Pancreas (tissue), 10 donors: ENCODE data around the gene LEF1. TPM values are rescaled to one million over a fixed set of nuclear protein-coding genes. Genes with fewer than 3 reads are reported as not detected.
A peak's percentile ranks its signal among the peaks of the same experiment; 100 is the strongest.

ENCODE experiments used
- ATAC-seq, 4 donors: fragments of 200-7000 bp; cut with Tn5 transposase; one replicate each; pipeline versions ENCODE4 v1.8.0 to v1.9.1; 2020; ENCODE audit warnings: mild to moderate bottlenecking in 4 of 4, moderate library complexity in 4 of 4
- DNase-seq, 6 donors: peaks; one replicate each; pipeline ENCODE4 v3.0.0-alpha.2; 2020
- FAIRE-seq: peaks from 2 replicates; lab custom pipeline; 2012; peaks lifted over from hg19 to GRCh38; lab: Jason Lieb, UNC
- H3K27ac ChIP-seq, 4 donors: fragments of 200-600 bp; sonication (generic); 1 replicate in 3 of 4; 2 replicates in 1 of 4; pipeline versions ENCODE4 v1.5.0 to v1.8.0; 2020
- H3K27me3 ChIP-seq, 4 donors: fragments of 200-600 bp; one replicate each; pipeline ENCODE4 v1.8.0; 2021
- H3K36me3 ChIP-seq, 3 donors: fragments of 200-600 bp; sonication (generic) in 1 of 3; one replicate each; pipeline versions ENCODE4 v1.5.0 to v1.8.0; 2020 to 2021
- H3K4me1 ChIP-seq, 3 donors: fragments of 200-600 bp; one replicate each; pipeline ENCODE4 v1.8.0; 2021
- H3K4me3 ChIP-seq, 4 donors: fragments of 200-600 bp; sonication (generic) in 2 of 4; one replicate each; pipeline versions ENCODE4 v1.5.0 to v1.8.0; 2020 to 2021
- H3K9me3 ChIP-seq, 4 donors: fragments of 200-600 bp; one replicate each; pipeline ENCODE4 v1.8.0; 2021
- WGBS, 2 donors: extraction: QIAGEN DNeasy Blood & Tissue Kit; methylation state at CpG; one replicate each; pipeline ENCODE4 v1.1.7; 2013; 5-methylcytosine and 5-hydroxymethylcytosine counted together
- intact Hi-C, 3 donors: fragments of 100-400 bp; cut with DNase I; formaldehyde crosslinking; loops; one replicate each; pipeline versions ENCODE4 v1.11.1 to v1.14.2; 2022
- polyA plus RNA-seq, 2 donors: library from polyadenylated mRNA; stranded (reverse); fragments of 200-250 nt; gene quantifications; one replicate each; pipeline ENCODE4 v1.2.3, GENCODE V29; 2013
- total RNA-seq, 6 donors: library from RNA; stranded (reverse); fragmentation: NEBNext Ultra II Directional in 4 of 6; extraction: Animal tissue kit (Norgen Biotek cat#: 25700) in 4 of 6; gene quantifications; one replicate each; pipeline versions ENCODE4 v1.2.1 to v1.2.4, GENCODE V29; 2021 to 2023
- TF ChIP-seq, protein P1 (sequence below), 4 donors: fragments of 200-600 bp; sonication (generic) in 3 of 4; IDR thresholded peaks; one replicate each; pipeline versions ENCODE4 v1.5.0 to v1.8.0; 2021; ENCODE audit warnings: antibody characterized with exemption in 4 of 4
- donor health status: healthy with polysubstance abuse.
- donor health status: DM: no; HTN: no; CAD: no; lungs with moderate emphysema.
- donor health status: DM: no; HTN: no; CAD: no.
- donor health status: control.
- donor health status: control.
- donor health status: Bipolar disorder and iron deficiency.
- donor health status: DM: yes; HTN: yes; CAD: no.
- donor health status: DM: no; HTN: no; CAD: no.
- donor health status: DM: no; HTN: no; CAD: no.
- donor health status: DM: yes; HTN: yes; CAD: no.

Gene LEF1
- total and polyA plus RNA-seq, 8 donors = 0.28 to 3.5 (median 0.86) TPM

DNA sequence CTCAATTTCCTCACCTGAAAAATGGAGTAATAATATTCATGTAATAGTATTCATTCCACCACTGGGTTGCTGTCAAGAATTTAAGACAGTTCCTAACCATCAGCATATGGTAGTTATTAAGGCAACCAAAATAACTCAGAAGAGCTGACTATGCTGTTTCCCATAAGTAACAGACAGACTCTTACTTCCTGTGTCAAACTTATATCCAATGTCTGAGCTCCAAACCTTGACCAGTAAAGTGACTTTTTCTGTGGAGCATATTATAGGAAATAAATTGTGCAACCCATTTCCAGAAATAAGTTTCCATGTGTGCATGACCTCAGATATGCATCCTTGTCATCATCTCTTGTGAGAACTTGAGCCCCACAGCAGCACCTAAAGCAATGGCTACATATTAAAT lies 100.3 kb downstream of the LEF1 start:
- intact Hi-C loops = loop anchor here in 1 of 3 donors (10.0 kb wide), 1 partner anchor 496 kb away; no protein-coding TSS in a partner anchor
- Histone ChIP-seq H3K27ac (no peak overlapping the region), H3K9me3 (no peaks in the 10 kb centered on the region), H3K27me3 (no peaks in the 10 kb centered on the region), H3K4me3 (no peak overlapping the region), H3K36me3 (no peaks in the 10 kb centered on the region), H3K4me1 (no peaks in the 10 kb centered on the region)
- TF ChIP-seq, protein P1, sequence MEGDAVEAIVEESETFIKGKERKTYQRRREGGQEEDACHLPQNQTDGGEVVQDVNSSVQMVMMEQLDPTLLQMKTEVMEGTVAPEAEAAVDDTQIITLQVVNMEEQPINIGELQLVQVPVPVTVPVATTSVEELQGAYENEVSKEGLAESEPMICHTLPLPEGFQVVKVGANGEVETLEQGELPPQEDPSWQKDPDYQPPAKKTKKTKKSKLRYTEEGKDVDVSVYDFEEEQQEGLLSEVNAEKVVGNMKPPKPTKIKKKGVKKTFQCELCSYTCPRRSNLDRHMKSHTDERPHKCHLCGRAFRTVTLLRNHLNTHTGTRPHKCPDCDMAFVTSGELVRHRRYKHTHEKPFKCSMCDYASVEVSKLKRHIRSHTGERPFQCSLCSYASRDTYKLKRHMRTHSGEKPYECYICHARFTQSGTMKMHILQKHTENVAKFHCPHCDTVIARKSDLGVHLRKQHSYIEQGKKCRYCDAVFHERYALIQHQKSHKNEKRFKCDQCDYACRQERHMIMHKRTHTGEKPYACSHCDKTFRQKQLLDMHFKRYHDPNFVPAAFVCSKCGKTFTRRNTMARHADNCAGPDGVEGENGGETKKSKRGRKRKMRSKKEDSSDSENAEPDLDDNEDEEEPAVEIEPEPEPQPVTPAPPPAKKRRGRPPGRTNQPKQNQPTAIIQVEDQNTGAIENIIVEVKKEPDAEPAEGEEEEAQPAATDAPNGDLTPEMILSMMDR (IDR thresholded peaks at IDR 0.05) = no peak
- FAIRE-seq = no peak
- DNase-seq = no peak
- ATAC-seq = no peak

DNA sequence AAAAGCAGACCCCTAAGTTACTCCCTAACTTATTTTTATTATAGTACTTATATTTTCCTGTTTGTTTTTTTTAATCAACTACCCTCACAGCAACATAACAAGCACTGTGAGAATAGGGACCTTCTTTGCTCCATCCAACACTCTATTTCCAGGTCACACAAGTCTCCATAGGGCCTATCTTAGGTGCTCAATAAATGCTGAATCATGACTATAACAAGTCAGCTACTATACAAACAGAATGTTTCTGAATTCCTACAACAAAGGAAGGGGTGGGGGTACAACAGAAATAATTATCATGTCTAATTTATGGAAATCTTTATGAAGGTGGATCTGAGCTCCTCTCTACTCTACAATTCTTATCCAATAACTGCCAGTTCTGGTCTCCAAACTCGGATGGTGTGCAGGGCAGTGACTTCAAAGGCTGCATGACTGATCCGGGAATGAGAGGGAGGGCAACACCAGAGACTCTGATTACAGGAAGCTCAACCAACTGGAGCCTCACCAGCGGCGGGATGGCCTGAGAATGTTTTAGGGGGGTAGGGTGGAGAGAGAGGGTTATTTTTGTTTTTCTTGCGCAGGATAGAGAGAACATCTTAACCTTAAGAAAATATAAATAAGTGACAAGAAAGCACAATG lies 107.9 kb downstream of the LEF1 start:
- TF ChIP-seq, protein P1 (IDR thresholded peaks at IDR 0.05) = no peak
- ATAC-seq (no peak), DNase-seq (no peak), FAIRE-seq (no peak)
- Histone ChIP-seq H3K27ac (no peak overlapping the region), H3K36me3 (no peaks in the 10 kb centered on the region), H3K4me3 (no peak overlapping the region), H3K9me3 (no peaks in the 10 kb centered on the region), H3K27me3 (no peaks in the 10 kb centered on the region), H3K4me1 (no peaks in the 10 kb centered on the region)
- 42 to 57% methylated on average over 5 of the region's 5 CpGs for WGBS, 2 donors
- intact Hi-C loops = loop anchor here in 1 of 3 donors (10.0 kb wide), 1 partner anchor 504 kb away; no protein-coding TSS in a partner anchor

DNA sequence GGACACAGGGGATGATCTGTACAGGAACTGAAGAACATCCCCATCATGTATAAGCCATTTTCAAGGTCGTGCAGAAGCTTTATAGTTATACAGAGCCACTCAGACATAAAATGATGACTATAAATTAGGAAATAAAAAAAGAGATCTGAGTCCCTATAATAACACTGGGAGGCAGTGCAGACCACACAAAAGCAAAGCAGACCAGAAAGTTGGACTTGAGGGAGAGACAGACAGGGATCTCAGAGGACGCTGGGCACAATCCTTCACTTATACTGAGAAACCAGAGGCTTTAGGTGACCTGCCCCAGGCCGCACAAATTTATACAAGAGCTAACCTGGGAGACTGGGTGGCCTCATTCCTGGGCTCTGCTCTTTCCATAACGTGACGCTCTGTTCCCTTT lies 108.6 kb downstream of the LEF1 start:
- ATAC-seq = peak; percentile 35 to 81 (median 70)
- Histone ChIP-seq H3K4me3 (no peak overlapping the region), H3K27me3 (no peaks in the 10 kb centered on the region), H3K9me3 (no peaks in the 10 kb centered on the region), H3K36me3 (no peaks in the 10 kb centered on the region), H3K4me1 (no peaks in the 10 kb centered on the region), H3K27ac (no peak overlapping the region)
- intact Hi-C loops = loop anchor here in 1 of 3 donors (10.0 kb wide), 1 partner anchor 505 kb away; no protein-coding TSS in a partner anchor
- DNase-seq = peak in 1 of 6 donors; percentile 26
- no peak for FAIRE-seq
- 25 to 34% methylated on average over 5 of the region's 5 CpGs for WGBS, 2 donors
- TF ChIP-seq, protein P1 (IDR thresholded peaks at IDR 0.05) = peak in 1 of 4 donors; percentile 17

DNA sequence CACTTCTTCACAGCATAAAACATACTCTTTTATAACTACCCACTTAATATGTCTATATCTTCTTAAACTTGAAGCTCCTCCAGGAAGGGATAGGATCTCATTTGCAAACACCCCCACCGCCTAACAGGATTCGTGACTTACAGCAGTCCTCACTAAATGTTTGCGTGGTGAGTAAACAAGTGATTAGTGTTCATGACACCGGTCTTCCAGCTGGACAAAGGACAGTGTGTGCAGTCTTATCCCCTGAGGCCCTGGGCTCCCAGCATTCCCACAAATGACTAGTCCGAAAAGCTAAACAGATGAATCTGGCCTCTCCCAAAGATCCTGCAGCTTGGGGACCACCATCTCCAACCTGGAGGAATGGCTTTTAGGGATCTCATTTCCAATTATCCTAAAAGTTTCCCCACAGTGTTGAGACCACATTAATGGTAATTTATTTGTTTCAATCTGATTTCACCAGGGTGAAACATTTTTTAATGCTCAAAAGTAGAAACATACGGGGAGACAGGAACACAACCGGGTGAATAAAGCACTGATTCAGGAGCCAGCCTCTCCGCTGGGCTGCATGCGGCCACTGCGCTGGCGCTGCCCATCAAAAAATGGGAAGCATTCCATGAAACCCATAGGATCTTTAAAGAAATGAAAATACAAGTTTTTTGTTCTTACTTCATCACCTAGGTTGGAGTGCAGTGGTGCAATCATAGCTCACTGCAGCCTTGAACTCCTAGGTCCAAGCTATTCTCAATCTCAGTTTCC lies 109.9 kb downstream of the LEF1 start:
- 63 to 68% methylated on average over 11 of the region's 11 CpGs for WGBS, 2 donors
- H3K9me3 ChIP-seq = no peaks in the 10 kb centered on the region
- FAIRE-seq (no peak), DNase-seq (no peak), ATAC-seq (no peak)
- intact Hi-C loops = no loop called here
- H3K36me3 ChIP-seq = no peaks in the 10 kb centered on the region
- TF ChIP-seq, protein P1 (IDR thresholded peaks at IDR 0.05) = no peak
- H3K4me3 ChIP-seq = no peak overlapping the region
- no peaks in the 10 kb centered on the region for H3K4me1 ChIP-seq
- H3K27me3 ChIP-seq = no peaks in the 10 kb centered on the region
- no peak overlapping the region for H3K27ac ChIP-seq

DNA sequence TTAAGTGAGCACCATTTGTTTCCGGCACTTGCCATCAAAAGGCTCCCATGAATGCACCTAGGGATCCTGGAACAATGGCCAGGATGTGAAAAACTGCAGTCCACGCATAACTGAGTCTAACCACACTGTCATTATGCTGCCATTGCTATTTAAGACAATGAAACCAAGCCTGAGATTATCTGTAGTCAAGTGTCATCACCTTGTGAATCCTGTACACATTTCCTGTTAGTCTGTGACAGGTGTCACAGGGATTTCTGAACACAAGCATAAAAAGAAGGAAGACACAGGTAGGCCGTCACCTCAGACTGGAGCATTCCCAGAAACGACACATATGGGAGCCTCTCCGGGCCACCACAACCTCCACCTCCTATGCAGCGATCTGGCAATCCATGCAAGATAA lies 112.3 kb downstream of the LEF1 start:
- FAIRE-seq (no peak), DNase-seq (no peak), ATAC-seq (no peak)
- H3K27ac ChIP-seq = no peak overlapping the region
- H3K27me3 ChIP-seq = no peaks in the 10 kb centered on the region
- TF ChIP-seq, protein P1 (IDR thresholded peaks at IDR 0.05) = no peak
- H3K4me3 ChIP-seq = no peak overlapping the region
- WGBS, 2 donors = 68 to 75% methylated on average over 6 of the region's 6 CpGs
- intact Hi-C loops = no loop called here
- no peaks in the 10 kb centered on the region for H3K9me3 ChIP-seq
- H3K36me3 ChIP-seq = no peaks in the 10 kb centered on the region
- no peaks in the 10 kb centered on the region for H3K4me1 ChIP-seq
